ENCODE results near the gene RAB11FIP4. TPM values are rescaled to one million over a fixed set of nuclear protein-coding genes. Genes with fewer than 3 reads are reported as not detected.

RAB11FIP4 gene
- total RNA-seq, 1 donor from 2014 or later = 10.2 TPM

GRCh38 chr17:31443386-31443785 lies 51.9 kb downstream of the RAB11FIP4 start:
- Mint-ChIP-seq H3K27me3 (ENCODE audit: insufficient read depth, low read depth) (peaks cover 7% of the 10 kb centered on the region), H3K9me3 (no peaks in the 10 kb centered on the region), H3K27ac (no peak overlapping the region), H3K4me3 (no peak overlapping the region), H3K36me3 (no peaks in the 10 kb centered on the region), H3K4me1 (peaks cover 3% of the 10 kb centered on the region)
- Histone ChIP-seq H3K79me2 (ENCODE audit: low read depth) (no peaks in the 10 kb centered on the region), H2AFZ (replicated peaks) (no peak overlapping the region), H3K27me3 (no peaks in the 10 kb centered on the region), H3K27ac (no peak overlapping the region), H3K36me3 (no peaks in the 10 kb centered on the region), H3F3A (ENCODE audit: low read depth) (no peaks in the 10 kb centered on the region), H3K9ac (no peak overlapping the region), H3K4me3 (no peak overlapping the region), H3K9me3 (ENCODE audit: low read depth) (no peaks in the 10 kb centered on the region), H3K4me2 (no peak overlapping the region), H3K4me1 (no peaks in the 10 kb centered on the region), H4K20me1 (ENCODE audit: low read depth) (no peaks in the 10 kb centered on the region)
- TF ChIP-seq EZH2 (IDR thresholded peaks at IDR 0.05) (no peak), CTCF (IDR thresholded peaks at IDR 0.05) (no peak), EZH2phosphoT487 (IDR thresholded peaks at IDR 0.05) (no peak)
- DNase-seq (ENCODE audit: low spot score) = no peak

- Histone ChIP-seq H3K36me3 (no peaks in the 10 kb centered on the region), H3K4me1 (no peaks in the 10 kb centered on the region), H4K20me1 (ENCODE audit: low read depth) (no peaks in the 10 kb centered on the region), H3K9me3 (ENCODE audit: low read depth) (no peaks in the 10 kb centered on the region), H3K27ac (no peak overlapping the region), H3K4me2 (no peak overlapping the region), H3K79me2 (ENCODE audit: low read depth) (no peaks in the 10 kb centered on the region), H2AFZ (replicated peaks) (no peak overlapping the region), H3K9ac (no peak overlapping the region), H3F3A (ENCODE audit: low read depth) (no peaks in the 10 kb centered on the region), H3K4me3 (no peak overlapping the region), H3K27me3 (no peaks in the 10 kb centered on the region)
- Mint-ChIP-seq H3K36me3 (no peaks in the 10 kb centered on the region), H3K4me3 (no peak overlapping the region), H3K4me1 (peaks cover 3% of the 10 kb centered on the region), H3K27me3 (ENCODE audit: insufficient read depth, low read depth) (peaks cover 7% of the 10 kb centered on the region), H3K9me3 (no peaks in the 10 kb centered on the region), H3K27ac (no peak overlapping the region)
- TF ChIP-seq EZH2 (IDR thresholded peaks at IDR 0.05) (no peak), EZH2phosphoT487 (IDR thresholded peaks at IDR 0.05) (no peak)
- DNase-seq (ENCODE audit: low spot score) = no peak
Observed at GRCh38 chr17:31444026-31444425, 52.6 kb downstream of the RAB11FIP4 start.

- peaks cover 9% of the 10 kb centered on the region for H3K4me1 Mint-ChIP-seq
- Histone ChIP-seq H4K20me1 (ENCODE audit: low read depth) (no peaks in the 10 kb centered on the region), H3K4me2 (no peak overlapping the region), H3K36me3 (no peaks in the 10 kb centered on the region), H3K9me3 (ENCODE audit: low read depth) (no peaks in the 10 kb centered on the region), H3K27me3 (no peaks in the 10 kb centered on the region), H3F3A (ENCODE audit: low read depth) (no peaks in the 10 kb centered on the region), H3K4me3 (no peak overlapping the region), H3K4me1 (no peaks in the 10 kb centered on the region), H3K79me2 (ENCODE audit: low read depth) (no peaks in the 10 kb centered on the region), H2AFZ (replicated peaks) (no peak overlapping the region), H3K27ac (no peak overlapping the region), H3K9ac (no peak overlapping the region)
- no peaks in the 10 kb centered on the region for H3K9me3 Mint-ChIP-seq
- no peak overlapping the region for H3K27ac Mint-ChIP-seq
- TF ChIP-seq EZH2 (IDR thresholded peaks at IDR 0.05) = no peak
- TF ChIP-seq CTCF (IDR thresholded peaks at IDR 0.05) = peak; percentile 10
- no peak for DNase-seq (ENCODE audit: low spot score)
- no peaks in the 10 kb centered on the region for H3K36me3 Mint-ChIP-seq
- no peak overlapping the region for H3K4me3 Mint-ChIP-seq
- peaks cover 7% of the 10 kb centered on the region for H3K27me3 Mint-ChIP-seq (ENCODE audit: insufficient read depth, low read depth)
Observed at GRCh38 chr17:31446195-31446967, 54.9 kb downstream of the RAB11FIP4 start.

GRCh38 chr17:31448467-31449077 lies 57.1 kb downstream of the RAB11FIP4 start:
- peaks cover 7% of the 10 kb centered on the region for H3K27me3 Mint-ChIP-seq (ENCODE audit: insufficient read depth, low read depth)
- H3K4me1 ChIP-seq = peaks cover 8% of the 10 kb centered on the region
- H3K9me3 ChIP-seq (ENCODE audit: low read depth) = no peaks in the 10 kb centered on the region
- peak overlapping the region; percentile 43 for H3K27ac Mint-ChIP-seq
- H3K36me3 ChIP-seq = no peaks in the 10 kb centered on the region
- H3K4me3 ChIP-seq = no peak overlapping the region
- no peak overlapping the region for H3K4me3 Mint-ChIP-seq
- no peaks in the 10 kb centered on the region for H4K20me1 ChIP-seq (ENCODE audit: low read depth)
- no peak for DNase-seq (ENCODE audit: low spot score)
- H3K9me3 Mint-ChIP-seq = no peaks in the 10 kb centered on the region
- H3K4me1 Mint-ChIP-seq = peaks cover 18% of the 10 kb centered on the region
- H3K27ac ChIP-seq = no peak overlapping the region
- no peak overlapping the region for H3K4me2 ChIP-seq
- H3F3A ChIP-seq (ENCODE audit: low read depth) = no peaks in the 10 kb centered on the region
- TF ChIP-seq CTCF (IDR thresholded peaks at IDR 0.05) = no peak
- no peak for TF ChIP-seq EZH2phosphoT487 (IDR thresholded peaks at IDR 0.05)
- TF ChIP-seq EZH2 (IDR thresholded peaks at IDR 0.05) = no peak
- no peaks in the 10 kb centered on the region for H3K79me2 ChIP-seq (ENCODE audit: low read depth)
- no peaks in the 10 kb centered on the region for H3K36me3 Mint-ChIP-seq
- no peak overlapping the region for H3K9ac ChIP-seq
- no peak overlapping the region for H2AFZ ChIP-seq (replicated peaks)
- H3K27me3 ChIP-seq = no peaks in the 10 kb centered on the region

All from neural progenitor cell (in vitro differentiated cells).